Measurements from ENCODE around the gene MMP13.

Gene MMP13

GRCh38 chr11:102967497-102967896 is 12.0 kb upstream of the MMP13 start:
- intact Hi-C loops (cut with micrococcal nuclease): no loop called here
- Mint-ChIP-seq H3K27ac (no peak overlapping the region), H3K9me3 (no peaks in the 10 kb centered on the region), H3K4me3 (no peak overlapping the region), H3K4me1 (ENCODE audit: low read depth) (peaks cover 5% of the 10 kb centered on the region), H3K27me3 (peaks cover 10% of the 10 kb centered on the region), H3K36me3 (ENCODE audit: low read depth) (no peaks in the 10 kb centered on the region)

- no peaks in the 10 kb centered on the region for H3K36me3 Mint-ChIP-seq (ENCODE audit: low read depth)
- intact Hi-C loops (cut with micrococcal nuclease): no loop called here
- no peak overlapping the region for H3K4me3 Mint-ChIP-seq
- no peak overlapping the region for H3K27ac Mint-ChIP-seq
- H3K27me3 Mint-ChIP-seq: peaks cover 10% of the 10 kb centered on the region
- H3K9me3 Mint-ChIP-seq: no peaks in the 10 kb centered on the region
- no peaks in the 10 kb centered on the region for H3K4me1 Mint-ChIP-seq (ENCODE audit: low read depth)
These were observed 10.5 kb upstream of the MMP13 start for GRCh38 chr11:102966011-102966410.

- Mint-ChIP-seq H3K9me3 (no peaks in the 10 kb centered on the region), H3K27me3 (peaks cover 14% of the 10 kb centered on the region), H3K4me1 (ENCODE audit: low read depth) (no peaks in the 10 kb centered on the region), H3K4me3 (no peak overlapping the region), H3K36me3 (ENCODE audit: low read depth) (no peaks in the 10 kb centered on the region), H3K27ac (no peak overlapping the region)
- intact Hi-C loops (cut with micrococcal nuclease): no loop called here
These were observed 9.3 kb upstream of the MMP13 start for GRCh38 chr11:102964867-102965266.

GRCh38 chr11:102957953-102958352 is 2.4 kb upstream of the MMP13 start:
- intact Hi-C loops (cut with micrococcal nuclease): no loop called here
- Mint-ChIP-seq H3K36me3 (ENCODE audit: low read depth) (no peaks in the 10 kb centered on the region), H3K4me1 (ENCODE audit: low read depth) (no peaks in the 10 kb centered on the region), H3K4me3 (no peak overlapping the region), H3K27me3 (peaks cover 14% of the 10 kb centered on the region), H3K9me3 (no peaks in the 10 kb centered on the region), H3K27ac (no peak overlapping the region)

GRCh38 chr11:102950622-102951081 is 4.9 kb downstream of the MMP13 start:
- Mint-ChIP-seq H3K4me3 (no peak overlapping the region), H3K36me3 (ENCODE audit: low read depth) (no peaks in the 10 kb centered on the region), H3K27me3 (peaks cover 10% of the 10 kb centered on the region), H3K27ac (no peak overlapping the region), H3K9me3 (no peaks in the 10 kb centered on the region), H3K4me1 (ENCODE audit: low read depth) (no peaks in the 10 kb centered on the region)
- intact Hi-C loops (cut with micrococcal nuclease): no loop called here

- no peaks in the 10 kb centered on the region for H3K9me3 Mint-ChIP-seq
- intact Hi-C loops (cut with micrococcal nuclease): no loop called here
- H3K4me3 Mint-ChIP-seq: no peak overlapping the region
- peaks cover 1% of the 10 kb centered on the region for H3K4me1 Mint-ChIP-seq (ENCODE audit: low read depth)
- H3K27me3 Mint-ChIP-seq: peaks cover 11% of the 10 kb centered on the region
- no peaks in the 10 kb centered on the region for H3K36me3 Mint-ChIP-seq (ENCODE audit: low read depth)
- no peak overlapping the region for H3K27ac Mint-ChIP-seq
These were observed 9.3 kb downstream of the MMP13 start for GRCh38 chr11:102946237-102946636.

- H3K27ac Mint-ChIP-seq: peak overlapping the region; percentile 27
These were observed 14.6 kb downstream of the MMP13 start for GRCh38 chr11:102940714-102941588.

GRCh38 chr11:102936864-102937509 is 18.5 kb downstream of the MMP13 start:
- peaks cover 39% of the 10 kb centered on the region for H3K4me1 Mint-ChIP-seq (ENCODE audit: low read depth)
- H3K27ac Mint-ChIP-seq: no peak overlapping the region
- peaks cover 41% of the 10 kb centered on the region for H3K27me3 Mint-ChIP-seq
- intact Hi-C loops (cut with micrococcal nuclease): no loop called here
- no peaks in the 10 kb centered on the region for H3K36me3 Mint-ChIP-seq (ENCODE audit: low read depth)
- no peak overlapping the region for H3K4me3 Mint-ChIP-seq
- H3K9me3 Mint-ChIP-seq: no peaks in the 10 kb centered on the region

More at GRCh38 chr11:102940714-102941588, 14.6 kb downstream of the MMP13 start:
- Mint-ChIP-seq H3K27me3 (peaks cover 31% of the 10 kb centered on the region), H3K4me3 (no peak overlapping the region), H3K9me3 (no peaks in the 10 kb centered on the region), H3K4me1 (ENCODE audit: low read depth) (peaks cover 22% of the 10 kb centered on the region), H3K36me3 (ENCODE audit: low read depth) (no peaks in the 10 kb centered on the region)
- intact Hi-C loops (cut with micrococcal nuclease): loop anchor here (1.0 to 5.0 kb wide), 5 partner anchors 14 to 208 kb away; no protein-coding TSS in a partner anchor

- Mint-ChIP-seq H3K9me3 (no peaks in the 10 kb centered on the region), H3K27me3 (peaks cover 48% of the 10 kb centered on the region), H3K4me1 (ENCODE audit: low read depth) (peaks cover 40% of the 10 kb centered on the region), H3K27ac (no peak overlapping the region), H3K4me3 (no peak overlapping the region), H3K36me3 (ENCODE audit: low read depth) (no peaks in the 10 kb centered on the region)
- intact Hi-C loops (cut with micrococcal nuclease): no loop called here
These were observed 20.0 kb downstream of the MMP13 start for GRCh38 chr11:102935514-102935913.

GRCh38 chr11:102934735-102935134 is 20.8 kb downstream of the MMP13 start:
- H3K4me3 Mint-ChIP-seq: no peak overlapping the region
- H3K27me3 Mint-ChIP-seq: peaks cover 46% of the 10 kb centered on the region
- intact Hi-C loops (cut with micrococcal nuclease): no loop called here
- H3K27ac Mint-ChIP-seq: no peak overlapping the region
- H3K36me3 Mint-ChIP-seq (ENCODE audit: low read depth): no peaks in the 10 kb centered on the region
- H3K4me1 Mint-ChIP-seq (ENCODE audit: low read depth): peaks cover 41% of the 10 kb centered on the region
- H3K9me3 Mint-ChIP-seq: no peaks in the 10 kb centered on the region

GRCh38 chr11:102933627-102934026 is 21.9 kb downstream of the MMP13 start:
- H3K4me1 Mint-ChIP-seq (ENCODE audit: low read depth): peaks cover 39% of the 10 kb centered on the region

GRCh38 chr11:102932678-102933077 is 22.9 kb downstream of the MMP13 start:
- no peak overlapping the region for H3K4me3 Mint-ChIP-seq
- H3K27me3 Mint-ChIP-seq: peaks cover 37% of the 10 kb centered on the region
- H3K36me3 Mint-ChIP-seq (ENCODE audit: low read depth): no peaks in the 10 kb centered on the region
- H3K27ac Mint-ChIP-seq: no peak overlapping the region
- no peaks in the 10 kb centered on the region for H3K9me3 Mint-ChIP-seq
- intact Hi-C loops (cut with micrococcal nuclease): no loop called here
- H3K4me1 Mint-ChIP-seq (ENCODE audit: low read depth): peaks cover 29% of the 10 kb centered on the region

More at GRCh38 chr11:102933627-102934026, 21.9 kb downstream of the MMP13 start:
- Mint-ChIP-seq H3K36me3 (ENCODE audit: low read depth) (no peaks in the 10 kb centered on the region), H3K27me3 (peaks cover 39% of the 10 kb centered on the region), H3K9me3 (no peaks in the 10 kb centered on the region), H3K27ac (no peak overlapping the region), H3K4me3 (no peak overlapping the region)
- intact Hi-C loops (cut with micrococcal nuclease): no loop called here

- intact Hi-C loops (cut with micrococcal nuclease): no loop called here
- Mint-ChIP-seq H3K4me3 (no peak overlapping the region), H3K4me1 (ENCODE audit: low read depth) (peaks cover 29% of the 10 kb centered on the region), H3K27me3 (peaks cover 24% of the 10 kb centered on the region), H3K27ac (no peak overlapping the region), H3K36me3 (ENCODE audit: low read depth) (no peaks in the 10 kb centered on the region), H3K9me3 (no peaks in the 10 kb centered on the region)
These were observed 25.1 kb downstream of the MMP13 start for GRCh38 chr11:102930451-102930850.

GRCh38 chr11:102929972-102930371 is 25.6 kb downstream of the MMP13 start:
- intact Hi-C loops (cut with micrococcal nuclease): loop anchor here (10.0 kb wide), 1 partner anchor 475 kb away; the partner anchor contains the start of gene TMEM123
- no peaks in the 10 kb centered on the region for H3K9me3 Mint-ChIP-seq

More at GRCh38 chr11:102929972-102930371, 25.6 kb downstream of the MMP13 start:
- Mint-ChIP-seq H3K27me3 (peaks cover 22% of the 10 kb centered on the region), H3K4me1 (ENCODE audit: low read depth) (peaks cover 30% of the 10 kb centered on the region), H3K4me3 (no peak overlapping the region), H3K36me3 (ENCODE audit: low read depth) (no peaks in the 10 kb centered on the region), H3K27ac (no peak overlapping the region)

Data from dendritic cell treated with granulocyte-macrophage colony-stimulating factor and Interleukin-4, amounts not matched to agents 40 ng/mL and 50 ng/mL, for 4 days (primary cell).